GM19240 (cell line): ENCODE measurements around the gene GLP2R.
"Not testable (repeated sequence)": the region's sequence is repeated elsewhere in the genome, so short reads cannot be mapped to it uniquely, and the experiment has no call there.

Experiments used
- DNase-seq: peaks from one replicate; pipeline ENCODE4 v3.0.0; 2011; ENCODE audit warnings: low spot score; ENCODE audit not compliant: insufficient read length

GLP2R gene

GRCh38 chr17:9918804-9919352, 93.2 kb downstream of the GLP2R start:
- DNase-seq: no peak

- DNase-seq: not testable (repeated sequence)
Observed at GRCh38 chr17:9921216-9921615, 95.5 kb downstream of the GLP2R start.

DNA sequence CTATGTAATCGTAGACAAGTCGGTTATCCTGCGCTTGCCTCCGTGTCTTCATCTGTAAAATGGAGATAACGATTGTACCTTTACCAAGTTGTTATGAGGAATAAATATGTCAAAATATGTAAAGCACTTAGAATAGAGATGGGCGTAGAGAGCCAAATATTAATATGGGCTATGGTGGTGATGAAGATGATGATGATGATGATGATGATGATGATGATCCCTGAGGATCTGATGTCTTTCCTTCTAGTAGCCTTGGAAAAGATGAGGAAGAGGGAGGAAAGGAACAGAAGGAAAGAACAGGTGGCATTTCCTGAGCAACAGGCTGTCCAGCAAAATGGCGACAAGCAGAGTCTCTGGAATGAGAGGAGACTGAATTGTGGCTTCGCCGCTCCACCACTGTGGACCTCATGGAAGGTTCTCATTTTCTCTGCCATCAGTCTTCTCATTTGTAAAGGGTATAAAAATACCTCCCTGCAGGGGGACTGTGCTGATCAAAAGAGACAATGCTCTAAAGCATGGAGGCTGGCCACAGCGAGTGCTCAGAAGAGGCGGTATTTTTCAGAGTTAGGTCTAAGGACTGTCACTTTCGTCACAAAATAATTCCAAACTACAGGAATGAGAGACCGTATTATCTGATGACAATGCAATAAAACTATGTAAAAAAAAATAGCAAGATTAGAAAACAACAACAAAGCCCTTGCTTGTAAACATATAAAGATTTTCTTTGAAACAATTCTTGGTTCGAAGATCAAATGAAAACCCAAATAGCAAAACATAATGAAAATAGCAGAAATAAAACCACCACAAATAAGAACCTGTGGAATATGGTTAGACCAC, 96.5 kb downstream of the GLP2R start:
- no peak for DNase-seq

DNA sequence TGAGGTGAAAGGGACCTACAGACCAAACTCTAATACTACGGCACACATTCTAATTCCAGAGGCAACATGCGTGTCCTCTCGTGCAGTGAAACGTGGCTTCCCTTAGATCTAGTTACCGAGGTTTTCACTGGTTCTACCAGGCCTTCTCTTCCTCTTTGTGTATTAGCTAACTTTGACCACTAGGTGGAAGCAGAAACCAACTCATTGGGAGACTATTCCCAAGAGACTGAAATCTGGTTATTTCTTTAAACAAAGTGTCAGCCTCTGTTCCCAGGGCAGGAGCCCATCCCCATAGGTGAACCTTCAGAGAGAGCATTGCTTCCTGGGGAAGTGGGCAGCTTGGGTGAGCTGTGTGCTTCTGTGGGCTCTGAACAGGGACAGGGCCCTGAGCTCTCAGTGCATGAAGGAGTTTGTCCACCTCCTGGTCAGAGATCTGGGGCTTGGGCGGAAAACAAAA, 99.0 kb downstream of the GLP2R start:
- DNase-seq: peak; percentile 42

DNA sequence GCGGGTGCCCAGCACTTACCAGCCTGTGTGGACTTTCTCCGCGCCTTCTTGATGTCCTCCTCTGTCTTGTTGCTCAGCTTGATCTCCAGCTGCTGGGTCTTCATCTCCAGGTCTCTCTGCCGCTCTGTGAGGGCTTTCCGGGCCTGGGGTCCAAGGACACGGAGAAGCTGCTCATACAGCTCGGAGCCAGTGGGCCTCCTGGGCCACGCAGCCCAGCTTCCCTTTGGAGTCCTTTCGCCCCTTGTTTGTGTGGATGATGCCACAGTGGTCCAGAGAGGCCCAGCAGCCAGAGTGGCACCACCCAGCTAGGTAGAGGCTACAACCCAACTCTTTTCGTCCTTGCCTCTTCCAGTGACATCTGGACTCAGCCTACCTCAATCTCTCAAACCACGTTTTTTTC, 99.7 kb downstream of the GLP2R start:
- no peak for DNase-seq

DNA sequence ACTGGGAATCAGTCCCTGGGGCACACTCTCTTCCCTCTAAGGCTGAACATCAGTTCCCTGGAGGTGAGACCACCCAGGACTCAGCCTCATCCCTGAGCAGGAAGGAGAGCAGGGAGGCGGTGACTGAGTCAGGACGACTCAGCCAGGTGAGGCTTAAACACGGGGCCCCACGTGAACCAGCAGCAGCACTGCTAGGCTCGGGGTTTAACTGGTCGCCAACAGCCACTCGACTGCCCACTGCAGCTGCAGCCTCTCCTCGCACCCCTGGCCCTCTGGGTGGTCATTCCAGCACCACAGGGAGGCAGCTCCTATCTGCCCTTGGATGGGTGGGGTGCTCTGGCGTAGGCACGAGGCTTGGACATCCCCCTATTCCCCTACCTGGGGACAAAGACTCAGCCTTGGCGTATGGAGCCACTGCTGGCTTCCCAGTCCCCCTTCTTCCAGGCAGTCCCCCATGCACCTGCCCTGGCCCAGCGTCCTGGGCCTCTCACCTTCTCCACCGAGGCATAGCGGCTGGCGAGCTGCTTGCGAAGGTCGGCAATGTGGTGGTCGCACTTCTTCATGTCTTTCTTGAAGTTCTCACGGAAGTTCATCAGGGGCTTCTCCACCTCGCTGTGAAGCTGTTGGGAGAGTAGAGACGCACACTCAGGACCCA, 100.6 kb downstream of the GLP2R start:
- DNase-seq: no peak

- DNase-seq: no peak
Observed at GRCh38 chr17:9928601-9929333, 103.0 kb downstream of the GLP2R start.

DNA sequence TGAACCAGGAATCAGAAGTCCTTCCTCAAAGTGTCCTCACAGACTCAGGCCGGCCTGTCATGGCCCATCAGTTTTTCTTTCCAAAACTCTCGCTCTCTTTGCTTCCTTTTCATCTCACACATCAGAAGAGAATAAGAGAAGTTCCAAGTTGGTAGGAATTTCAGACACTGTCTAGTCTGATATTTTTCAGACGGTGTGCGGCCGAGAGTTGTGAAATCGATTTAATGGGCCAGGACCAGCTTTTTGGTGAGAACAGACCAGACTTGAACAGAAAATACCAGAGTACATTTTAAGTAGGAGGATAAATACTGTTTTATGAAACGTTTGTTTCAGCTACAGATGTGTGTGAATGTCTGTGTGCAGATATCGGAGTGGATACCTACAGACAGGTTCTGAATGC, 104.1 kb downstream of the GLP2R start:
- no peak for DNase-seq

GRCh38 chr17:9931144-9931741, 105.5 kb downstream of the GLP2R start:
- no peak for DNase-seq

DNA sequence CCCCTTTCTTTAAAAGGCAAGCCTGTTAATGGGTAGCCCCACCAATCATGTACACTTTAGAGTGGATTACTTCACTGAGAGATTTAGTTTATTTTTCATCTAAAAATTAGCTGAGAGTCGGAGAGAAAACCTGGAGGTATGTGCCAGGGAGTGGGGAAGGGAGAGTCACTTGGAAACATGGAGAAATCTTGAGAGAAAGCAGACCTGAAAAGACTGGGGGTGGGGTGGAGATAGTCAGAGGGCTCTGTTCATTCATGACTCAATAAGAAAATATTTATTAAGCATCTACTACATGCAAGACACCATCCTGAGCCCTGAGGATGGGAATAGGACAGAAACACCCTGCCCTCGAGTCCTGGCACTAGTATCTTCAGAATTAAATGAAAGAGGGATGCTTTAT, 106.8 kb downstream of the GLP2R start:
- no peak for DNase-seq

DNA sequence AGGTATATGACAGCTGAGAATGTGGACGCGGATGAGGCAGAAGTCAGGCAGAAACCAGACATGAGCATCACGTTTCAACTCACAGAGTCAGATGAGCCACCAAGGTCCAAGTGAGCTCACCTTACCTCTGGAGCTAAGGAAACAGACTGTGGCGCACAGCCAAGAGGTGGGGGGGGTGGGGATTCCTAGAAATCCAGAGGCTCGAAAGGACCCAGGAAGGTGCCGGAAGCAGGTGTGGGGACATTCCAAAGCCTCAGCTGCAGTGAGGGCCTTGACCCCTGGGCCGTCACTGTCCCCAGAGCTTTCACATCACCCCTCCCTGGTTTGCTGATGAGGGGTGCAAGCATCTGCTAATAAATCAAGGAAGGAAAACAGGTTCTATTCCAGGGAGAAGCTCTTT, 108.6 kb downstream of the GLP2R start:
- DNase-seq: no peak

DNA sequence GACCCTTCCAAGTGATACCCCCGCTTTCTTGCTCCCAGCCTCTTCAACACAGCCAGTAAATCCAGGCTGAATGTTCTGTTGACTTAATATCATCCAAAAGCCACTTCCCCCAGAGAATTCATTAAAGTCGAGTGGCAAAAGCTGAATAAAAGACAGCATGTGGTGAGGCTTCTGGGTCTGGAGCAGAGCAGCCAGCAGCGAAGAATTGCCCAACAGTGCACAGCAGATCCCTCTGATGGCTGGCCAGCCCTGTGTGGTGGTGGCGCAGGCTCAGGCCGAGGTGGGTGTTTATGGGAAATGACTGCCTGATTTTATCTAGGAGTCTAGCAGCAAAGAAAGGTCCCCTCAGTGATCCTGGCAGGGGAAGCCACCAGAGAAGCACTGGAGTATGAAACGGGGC, 109.7 kb downstream of the GLP2R start:
- no peak for DNase-seq

- DNase-seq: no peak
Observed at GRCh38 chr17:9936095-9936494, 110.4 kb downstream of the GLP2R start.

GRCh38 chr17:9937241-9937761, 111.6 kb downstream of the GLP2R start:
- no peak for DNase-seq

DNA sequence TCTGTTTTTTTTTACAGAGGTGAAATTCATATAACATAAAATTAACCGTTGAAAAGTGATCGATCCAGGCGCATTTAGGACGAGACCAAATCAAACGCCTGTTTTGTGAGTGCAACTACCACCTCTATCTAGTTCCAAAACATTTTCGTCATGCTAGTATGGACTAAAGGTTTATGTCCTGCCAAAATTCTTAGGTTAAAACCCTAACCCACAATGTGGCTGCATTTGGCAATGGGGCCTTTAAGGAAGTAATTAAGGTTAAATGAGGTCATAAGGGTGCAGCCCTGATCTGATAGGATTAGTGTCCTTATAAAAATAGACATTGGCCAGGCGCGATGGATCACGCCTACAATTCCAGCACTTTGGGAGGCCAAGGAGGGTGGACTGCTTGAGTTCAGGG, 112.2 kb downstream of the GLP2R start:
- no peak for DNase-seq

DNA sequence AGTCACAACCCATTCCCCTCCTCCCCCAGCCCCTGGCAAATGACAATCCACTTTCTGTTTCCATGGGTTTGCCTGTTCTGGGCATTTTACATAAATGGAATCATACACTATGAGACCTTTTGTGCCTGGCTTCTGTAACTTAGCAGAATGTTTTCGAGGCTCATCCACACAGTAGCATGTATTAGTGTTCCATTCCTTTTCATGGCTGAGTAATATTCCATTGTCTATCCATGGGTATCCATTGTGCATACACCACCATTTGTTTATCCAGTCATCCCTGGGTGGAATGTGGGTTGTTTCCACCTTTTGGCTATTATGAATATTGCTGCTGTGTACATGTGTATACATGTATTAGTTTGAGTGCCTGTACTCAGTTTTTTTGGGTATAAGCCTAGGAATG, 113.0 kb downstream of the GLP2R start:
- no peak for DNase-seq

GRCh38 chr17:9940841-9941240, 115.1 kb downstream of the GLP2R start:
- no peak for DNase-seq

- no peak for DNase-seq
Observed at GRCh38 chr17:9941305-9941704, 115.6 kb downstream of the GLP2R start.
